Measurements from ENCODE around the gene VASN. TPM values are rescaled to one million over a fixed set of nuclear protein-coding genes. Genes with fewer than 3 reads are reported as not detected.
"Not testable (repeated sequence)": the region's sequence is repeated elsewhere in the genome, so short reads cannot be mapped to it uniquely, and the experiment has no call there.

The VASN gene
- total RNA-seq, 1 donor from 2014 or later, result 16.8 TPM

GRCh38 chr16:4385066-4385788 lies 13.6 kb downstream of the VASN start:
- DNase-seq, result no peak

- no peak for DNase-seq
Observed at GRCh38 chr16:4385789-4386450, 14.3 kb downstream of the VASN start.

DNA sequence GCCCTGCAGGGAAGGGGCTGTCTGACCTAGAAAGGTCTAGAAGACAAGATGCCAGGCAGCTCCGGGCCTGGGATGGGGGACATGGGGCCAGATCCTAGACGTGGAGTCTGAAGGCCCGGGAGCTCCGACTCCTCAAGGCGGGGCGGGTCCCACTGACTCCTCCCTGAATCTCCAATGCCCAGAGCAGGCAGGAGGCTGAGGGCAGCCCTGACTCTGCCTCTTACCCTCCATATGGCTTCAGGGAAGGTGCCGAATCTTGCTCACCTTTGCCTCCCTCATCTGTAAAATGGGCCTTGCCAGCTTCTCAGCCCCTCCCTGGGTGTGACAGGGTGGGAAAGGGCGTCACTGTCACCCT lies 14.8 kb downstream of the VASN start:
- no peak for DNase-seq

DNA sequence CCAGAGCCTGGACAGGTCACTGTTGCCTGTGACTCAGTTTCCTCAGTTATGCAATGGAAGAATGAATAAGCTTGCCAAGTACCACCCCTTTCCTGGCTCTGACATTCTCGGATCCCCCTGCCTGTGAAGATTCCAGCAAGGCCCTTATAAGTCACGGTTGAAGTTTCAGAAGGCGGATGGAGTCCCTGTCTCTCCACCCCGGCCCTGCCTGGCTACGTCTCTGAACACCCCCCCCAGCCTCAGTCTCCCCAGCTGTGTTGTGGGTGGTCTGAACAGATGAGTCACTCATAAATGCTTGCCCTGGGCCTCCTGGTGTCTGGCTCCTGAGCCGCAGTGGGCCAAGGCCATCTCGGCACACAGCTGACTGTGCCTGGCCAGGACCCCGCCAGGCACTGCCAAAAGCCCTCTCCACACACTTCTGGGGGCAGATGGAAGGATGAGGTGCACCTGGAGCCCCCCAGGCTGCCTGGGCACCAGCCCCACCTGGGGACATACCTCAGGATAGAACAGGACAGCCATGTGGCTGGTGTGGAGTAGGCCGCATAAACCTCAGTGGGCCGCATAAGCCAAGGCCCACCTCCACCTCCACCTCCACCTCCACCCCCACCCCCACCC lies 15.4 kb downstream of the VASN start:
- no peak for DNase-seq

GRCh38 chr16:4387781-4388180 lies 16.1 kb downstream of the VASN start:
- no peak for DNase-seq

GRCh38 chr16:4388271-4389021 lies 16.8 kb downstream of the VASN start:
- DNase-seq, result no peak

GRCh38 chr16:4389051-4389955 lies 17.7 kb downstream of the VASN start:
- DNase-seq, result no peak

- DNase-seq, result no peak
Observed at GRCh38 chr16:4390266-4391260, 18.9 kb downstream of the VASN start.

DNA sequence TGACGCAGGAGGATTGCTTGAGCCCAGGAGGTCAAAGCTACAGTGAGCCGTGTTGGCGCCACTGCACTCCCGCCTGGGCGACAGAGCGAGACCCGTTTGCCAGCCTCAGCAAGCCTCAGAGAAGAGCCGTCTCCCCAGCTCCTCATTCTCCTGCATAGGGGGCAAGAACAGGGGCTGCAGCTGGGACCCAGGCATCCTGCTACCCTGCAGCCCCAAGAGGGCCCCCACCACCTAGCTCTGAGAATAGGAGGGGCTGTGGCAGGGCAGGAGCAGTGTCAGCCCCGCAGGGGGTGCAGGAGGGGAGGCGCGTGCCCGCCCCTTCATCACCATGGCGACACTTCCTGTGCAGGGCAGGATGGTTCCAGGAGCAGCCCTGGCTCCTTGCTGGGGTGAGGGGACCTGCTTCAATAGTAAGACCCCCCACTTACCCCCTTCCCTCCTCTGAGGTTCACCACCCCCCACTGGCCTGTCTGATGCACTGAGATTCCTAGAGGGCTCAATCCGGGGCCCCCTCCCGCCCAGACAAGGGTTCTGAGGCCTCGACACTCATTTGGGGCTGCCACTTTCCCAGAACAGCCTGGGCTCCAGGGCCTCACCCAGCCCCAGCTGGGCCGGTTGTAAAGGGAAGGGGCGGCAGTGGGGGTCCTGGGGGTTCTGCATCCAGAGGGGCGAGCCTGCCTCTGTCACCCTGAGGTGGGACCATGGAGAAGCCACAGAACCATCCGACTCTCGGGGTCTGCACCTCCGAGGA lies 20.2 kb downstream of the VASN start:
- no peak for DNase-seq

GRCh38 chr16:4392382-4393239 lies 21.0 kb downstream of the VASN start:
- peak; percentile 82 for DNase-seq

DNA sequence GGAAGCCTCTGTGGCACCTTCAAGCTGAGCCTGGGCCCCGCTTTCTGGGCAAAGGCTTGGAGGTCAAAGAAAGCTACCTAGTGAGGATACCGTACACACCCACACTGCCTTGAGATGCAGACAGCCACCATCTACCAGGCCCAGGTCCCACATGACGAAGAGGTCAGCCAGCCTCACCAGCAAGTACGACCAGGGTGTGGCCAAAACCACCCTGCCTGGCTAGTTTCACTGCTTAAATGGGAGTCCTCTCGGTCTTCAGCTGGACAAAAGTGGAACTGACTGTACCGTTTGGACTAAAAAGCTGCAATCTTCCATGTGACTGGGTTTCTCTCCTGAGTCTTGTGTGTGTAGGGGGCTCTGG lies 21.6 kb downstream of the VASN start:
- DNase-seq, result no peak

DNA sequence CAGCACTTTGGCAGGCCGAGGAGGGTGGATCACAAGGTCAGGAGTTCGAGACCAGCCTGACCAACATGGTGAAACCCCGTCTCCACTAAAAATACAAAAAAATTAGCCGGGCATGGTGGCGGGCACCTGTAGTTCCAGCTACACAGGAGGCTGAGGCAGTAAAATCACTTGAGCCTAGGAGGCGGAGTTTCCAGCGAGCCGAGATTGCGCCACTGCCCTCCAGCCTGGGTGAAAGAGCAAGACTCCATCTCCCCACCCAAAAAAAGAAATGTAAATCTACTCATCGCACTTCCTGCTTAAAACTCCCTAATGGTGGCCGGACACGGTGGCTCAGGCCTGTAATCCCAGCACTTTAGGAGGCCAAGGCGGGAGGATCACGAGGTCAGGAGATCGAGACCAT lies 22.2 kb downstream of the VASN start:
- DNase-seq, result not testable (repeated sequence)

- DNase-seq, result no peak
Observed at GRCh38 chr16:4395055-4395726, 23.5 kb downstream of the VASN start.

- no peak for DNase-seq
Observed at GRCh38 chr16:4399001-4399730, 27.5 kb downstream of the VASN start.

GRCh38 chr16:4401094-4401501 lies 29.4 kb downstream of the VASN start:
- DNase-seq, result no peak

- DNase-seq, result no peak
Observed at GRCh38 chr16:4401510-4401909, 29.9 kb downstream of the VASN start.

DNA sequence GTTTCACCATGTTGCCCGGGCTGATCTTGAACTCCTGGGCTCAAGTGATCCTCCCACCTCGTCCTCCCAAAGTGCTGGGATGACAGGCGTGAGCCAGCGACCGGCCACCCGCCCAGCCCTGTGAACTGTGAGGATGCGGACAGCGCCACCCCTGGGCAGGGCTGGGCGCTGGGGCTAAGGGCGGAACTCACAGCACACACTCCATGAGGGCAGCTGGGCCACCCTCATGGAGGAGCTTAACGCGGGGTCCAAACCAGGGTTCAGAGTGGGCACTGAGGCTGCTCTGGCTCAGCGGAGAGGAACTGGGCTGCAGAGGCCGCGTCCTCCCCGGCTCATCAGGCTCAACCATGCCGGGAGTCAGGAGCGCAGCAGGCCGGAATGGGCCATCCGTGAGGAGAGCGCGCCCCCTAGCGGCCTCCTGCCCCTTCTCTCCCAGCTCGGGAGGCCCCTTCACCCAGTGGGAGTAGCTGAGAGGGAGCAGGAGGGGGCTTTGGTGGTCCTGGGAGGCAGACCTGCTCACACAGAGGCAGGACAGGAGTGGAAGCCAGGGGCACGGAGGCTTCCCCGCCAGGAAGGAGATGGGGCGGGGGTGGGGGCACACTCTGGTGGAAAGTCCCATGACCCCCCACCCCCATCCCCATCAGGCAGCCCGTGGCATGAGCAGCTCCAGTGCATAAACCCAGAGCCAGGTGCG lies 30.9 kb downstream of the VASN start:
- DNase-seq, result peak; percentile 91
